Measurements from ENCODE around the gene DNAJC18.

- TF ChIP-seq POLR2A (IDR thresholded peaks at IDR 0.05), result no peak
- TF ChIP-seq CTCF (IDR thresholded peaks at IDR 0.05), result no peak
- no peak for TF ChIP-seq EP300 (IDR thresholded peaks at IDR 0.05)
- no peak for TF ChIP-seq POLR2AphosphoS5 (IDR thresholded peaks at IDR 0.05)
Observed at GRCh38 chr5:139461176-139461575, 21.9 kb upstream of the DNAJC18 start.

All from gastroesophageal sphincter (tissue), 3 donors.